ENCODE results near the gene COPA. TPM values are rescaled to one million over a fixed set of nuclear protein-coding genes. Genes with fewer than 3 reads are reported as not detected.

Gene COPA
- total RNA-seq, 1 donor from 2014 or later: 178 TPM

- Mint-ChIP-seq H3K36me3 (ENCODE audit: low read depth, unreplicated experiment) (peaks cover 43% of the 10 kb centered on the region), H3K27ac (ENCODE audit: unreplicated experiment) (no peak overlapping the region), H3K4me1 (ENCODE audit: unreplicated experiment) (peaks cover 14% of the 10 kb centered on the region), H3K27me3 (ENCODE audit: unreplicated experiment) (peaks cover 1% of the 10 kb centered on the region), H3K4me3 (ENCODE audit: unreplicated experiment) (no peak overlapping the region), H3K9me3 (ENCODE audit: unreplicated experiment) (no peaks in the 10 kb centered on the region)
- no peak for TF ChIP-seq CTCF (IDR thresholded peaks at IDR 0.05; ENCODE audit: unreplicated experiment)
- no peak for DNase-seq (ENCODE audit: low spot score)
Measured at GRCh38 chr1:160308451-160309184, 34.4 kb downstream of the COPA start.

GRCh38 chr1:160307118-160307791, 35.8 kb downstream of the COPA start:
- Mint-ChIP-seq H3K4me3 (ENCODE audit: unreplicated experiment) (no peak overlapping the region), H3K9me3 (ENCODE audit: unreplicated experiment) (no peaks in the 10 kb centered on the region), H3K4me1 (ENCODE audit: unreplicated experiment) (peaks cover 14% of the 10 kb centered on the region), H3K27ac (ENCODE audit: unreplicated experiment) (no peak overlapping the region), H3K36me3 (ENCODE audit: low read depth, unreplicated experiment) (peaks cover 41% of the 10 kb centered on the region), H3K27me3 (ENCODE audit: unreplicated experiment) (peaks cover 1% of the 10 kb centered on the region)
- TF ChIP-seq CTCF (IDR thresholded peaks at IDR 0.05; ENCODE audit: unreplicated experiment): no peak
- DNase-seq (ENCODE audit: low spot score): peak; percentile 31

GRCh38 chr1:160300173-160300572, 42.9 kb downstream of the COPA start:
- no peaks in the 10 kb centered on the region for H3K9me3 Mint-ChIP-seq (ENCODE audit: unreplicated experiment)
- no peaks in the 10 kb centered on the region for H3K4me1 Mint-ChIP-seq (ENCODE audit: unreplicated experiment)
- peaks cover 46% of the 10 kb centered on the region for H3K36me3 Mint-ChIP-seq (ENCODE audit: low read depth, unreplicated experiment)
- TF ChIP-seq CTCF (IDR thresholded peaks at IDR 0.05; ENCODE audit: unreplicated experiment): no peak
- DNase-seq (ENCODE audit: low spot score): no peak
- H3K27me3 Mint-ChIP-seq (ENCODE audit: unreplicated experiment): no peaks in the 10 kb centered on the region
- H3K4me3 Mint-ChIP-seq (ENCODE audit: unreplicated experiment): no peak overlapping the region
- H3K27ac Mint-ChIP-seq (ENCODE audit: unreplicated experiment): no peak overlapping the region

- Mint-ChIP-seq H3K27ac (ENCODE audit: unreplicated experiment) (no peak overlapping the region), H3K4me1 (ENCODE audit: unreplicated experiment) (peaks cover 16% of the 10 kb centered on the region), H3K36me3 (ENCODE audit: low read depth, unreplicated experiment) (peaks cover 67% of the 10 kb centered on the region), H3K27me3 (ENCODE audit: unreplicated experiment) (no peaks in the 10 kb centered on the region), H3K4me3 (ENCODE audit: unreplicated experiment) (no peak overlapping the region), H3K9me3 (ENCODE audit: unreplicated experiment) (no peaks in the 10 kb centered on the region)
- DNase-seq (ENCODE audit: low spot score): no peak
- TF ChIP-seq CTCF (IDR thresholded peaks at IDR 0.05; ENCODE audit: unreplicated experiment): no peak
Measured at GRCh38 chr1:160296036-160296435, 47.0 kb downstream of the COPA start.

Measured in endothelial cell (in vitro differentiated cells).